Nephron (organoid): ENCODE measurements around the gene ZBTB14.

Experiments
- H3K27ac Mint-ChIP-seq, 3 experiments: 2 replicates each; pipeline ENCODE4 v1.8.0; 2020; ENCODE audit warnings: mixed read lengths in 3 of 3, mild to moderate bottlenecking in 2 of 3, moderate library complexity in 1 of 3
- H3K27me3 Mint-ChIP-seq: 2 replicates; pipeline ENCODE4 v1.8.0; 2021; ENCODE audit warnings: low read depth, mild to moderate bottlenecking, moderate library complexity, mixed read lengths
- H3K36me3 Mint-ChIP-seq: 2 replicates; pipeline ENCODE4 v1.8.0; 2020; ENCODE audit warnings: low read depth, mixed read lengths
- H3K4me1 Mint-ChIP-seq: 2 replicates; pipeline ENCODE4 v1.8.0; 2020; ENCODE audit warnings: mixed read lengths
- H3K4me3 Mint-ChIP-seq, 3 experiments: 2 replicates each; pipeline ENCODE4 v1.8.0; 2020; ENCODE audit warnings: mild to moderate bottlenecking in 3 of 3, mixed read lengths in 3 of 3, moderate library complexity in 2 of 3
- H3K9me3 Mint-ChIP-seq: 2 replicates; pipeline ENCODE4 v1.8.0; 2020; ENCODE audit warnings: mixed read lengths
- CTCF ChIP-seq, 3 experiments: fragments of 200-600 bp; sonication (generic); IDR thresholded peaks; one replicate each; pipeline ENCODE4 v1.5.0; 2021; ENCODE audit warnings: antibody characterized with exemption in 3 of 3; ENCODE audit not compliant: unreplicated experiment in 3 of 3

Gene ZBTB14

DNA sequence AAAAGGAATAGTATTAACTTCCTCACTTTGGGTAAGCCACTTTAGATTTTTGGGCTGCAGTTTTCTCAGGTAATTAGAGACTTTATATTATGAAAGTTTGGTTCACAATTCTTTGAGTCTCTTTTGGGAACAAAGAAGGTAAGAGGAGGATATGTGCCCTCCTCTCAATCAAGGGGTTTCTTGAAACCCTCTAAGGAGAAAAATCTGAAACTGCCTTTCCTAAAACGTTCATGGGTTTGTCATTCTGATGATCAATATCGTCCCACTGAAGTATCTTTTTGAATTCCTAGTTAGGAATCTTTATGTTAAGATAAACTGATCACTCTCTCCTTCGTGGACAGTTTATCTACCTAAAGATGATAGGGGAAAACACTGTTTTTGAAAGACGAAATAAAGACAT is 56.1 kb downstream of the ZBTB14 start:
- TF ChIP-seq CTCF (IDR thresholded peaks at IDR 0.05; ENCODE audit: unreplicated experiment in 3 of 3), result no peak
- Mint-ChIP-seq H3K27me3 (peaks cover 3% of the 10 kb centered on the region), H3K4me3 (peak overlapping the region; percentile 96 to 97 (median 96)), H3K9me3 (no peaks in the 10 kb centered on the region), H3K36me3 (peaks cover 42% of the 10 kb centered on the region), H3K4me1 (peaks cover 28% of the 10 kb centered on the region), H3K27ac (peak overlapping the region; percentile 52 to 98 (median 97))
